MM.1S (cell line): ENCODE results near the gene OSR1.
A peak's percentile ranks its signal among the peaks of the same experiment; 100 is the strongest.

ENCODE experiments used
- DNase-seq: peaks from one replicate; pipeline ENCODE4 v3.0.0-alpha.2; 2015
- H2AFZ ChIP-seq: fragments of 300-600 bp; sonication (generic); 2 replicates; pipeline ENCODE4 v1.6.0; 2016; ENCODE audit warnings: antibody characterized with exemption, low read length
- H3F3A ChIP-seq: fragments of 300-600 bp; sonication (generic); 2 replicates; pipeline ENCODE4 v1.6.1; 2016; ENCODE audit warnings: mild to moderate bottlenecking, antibody characterized with exemption, low read length, moderate library complexity, mixed read lengths; ENCODE audit not compliant: insufficient read depth
- H3K27ac ChIP-seq: fragments of 300-600 bp; sonication (generic); 2 replicates; pipeline ENCODE4 v1.5.1; 2016; ENCODE audit warnings: mild to moderate bottlenecking, low read length
- H3K27me3 ChIP-seq: fragments of 300-600 bp; sonication (generic); replicated peaks from 2 replicates; pipeline ENCODE4 v1.6.0; 2016; ENCODE audit warnings: low read length; ENCODE audit not compliant: insufficient read depth
- H3K36me3 ChIP-seq: fragments of 300-600 bp; sonication (generic); replicated peaks from 2 replicates; pipeline ENCODE4 v1.6.1; 2016; ENCODE audit warnings: mild to moderate bottlenecking, low read length, mixed read lengths; ENCODE audit not compliant: insufficient read depth
- H3K4me1 ChIP-seq: fragments of 300-600 bp; sonication (generic); 2 replicates; pipeline ENCODE4 v1.6.1; 2016; ENCODE audit warnings: low read length, mixed read lengths
- H3K4me2 ChIP-seq: fragments of 300-600 bp; sonication (generic); 2 replicates; pipeline ENCODE4 v1.6.0; 2016; ENCODE audit warnings: low read depth, low read length
- H3K4me3 ChIP-seq: fragments of 300-600 bp; sonication (generic); 2 replicates; pipeline ENCODE4 v1.5.1; 2016; ENCODE audit warnings: low read length, mixed read lengths
- H3K79me2 ChIP-seq: fragments of 300-600 bp; sonication (generic); 2 replicates; pipeline ENCODE4 v1.6.1; 2016; ENCODE audit warnings: mixed run types, low read length, mixed read lengths
- H3K9ac ChIP-seq: fragments of 300-600 bp; sonication (generic); 2 replicates; pipeline ENCODE4 v1.6.1; 2016; ENCODE audit warnings: low read length, mixed read lengths
- H3K9me2 ChIP-seq: fragments of 300-600 bp; sonication (generic); replicated peaks from 2 replicates; pipeline ENCODE4 v1.6.1; 2016; ENCODE audit warnings: mild to moderate bottlenecking, low read length, mixed read lengths; ENCODE audit not compliant: insufficient read depth
- H3K9me3 ChIP-seq: fragments of 300-600 bp; sonication (generic); replicated peaks from 2 replicates; pipeline ENCODE4 v1.6.1; 2016; ENCODE audit warnings: mild to moderate bottlenecking, low read length, mixed read lengths; ENCODE audit not compliant: insufficient read depth
- H4K20me1 ChIP-seq: fragments of 300-600 bp; sonication (generic); 2 replicates; pipeline ENCODE4 v1.6.1; 2016; ENCODE audit warnings: mild to moderate bottlenecking, low read length, moderate library complexity, mixed read lengths; ENCODE audit not compliant: insufficient read depth
- CTCF ChIP-seq: fragments of 300-600 bp; sonication (generic); IDR thresholded peaks from 2 replicates; pipeline ENCODE4 v1.5.1; 2016; ENCODE audit warnings: antibody characterized with exemption, low read length, mixed read lengths
- EZH2 ChIP-seq: fragments of 300-600 bp; sonication (generic); optimal IDR thresholded peaks from 2 replicates; pipeline ENCODE3; 2017; ENCODE audit warnings: low read depth, mild to moderate bottlenecking, antibody characterized with exemption, low read length, mixed read lengths
- EZH2phosphoT487 ChIP-seq: fragments of 300-600 bp; sonication (generic); IDR thresholded peaks from 2 replicates; pipeline ENCODE4 v1.6.1; 2018; ENCODE audit warnings: antibody characterized with exemption, low read length

OSR1 gene

GRCh38 chr2:19364014-19364413 is 5.6 kb upstream of the OSR1 start:
- Histone ChIP-seq H3K4me2 (no peak overlapping the region), H3K9ac (no peak overlapping the region), H3K4me3 (no peak overlapping the region), H3K27me3 (peaks cover 29% of the 10 kb centered on the region), H3K79me2 (no peaks in the 10 kb centered on the region), H3K36me3 (no peaks in the 10 kb centered on the region), H3K4me1 (no peaks in the 10 kb centered on the region), H3F3A (no peaks in the 10 kb centered on the region), H3K27ac (no peak overlapping the region), H2AFZ (no peak overlapping the region), H3K9me2 (no peaks in the 10 kb centered on the region), H3K9me3 (no peaks in the 10 kb centered on the region), H4K20me1 (no peaks in the 10 kb centered on the region)
- DNase-seq, result no peak
- no peak for TF ChIP-seq CTCF
- TF ChIP-seq EZH2phosphoT487, result no peak
- no peak for TF ChIP-seq EZH2

GRCh38 chr2:19363474-19363778 is 5.0 kb upstream of the OSR1 start:
- Histone ChIP-seq H3K4me3 (no peak overlapping the region), H4K20me1 (no peaks in the 10 kb centered on the region), H2AFZ (no peak overlapping the region), H3K9me2 (no peaks in the 10 kb centered on the region), H3K9ac (no peak overlapping the region), H3K79me2 (no peaks in the 10 kb centered on the region), H3K36me3 (no peaks in the 10 kb centered on the region), H3K4me2 (0 out of 2 replicates have a peak overlapping the region, but pooled peaks have one; percentile 67), H3K9me3 (no peaks in the 10 kb centered on the region), H3K27ac (no peak overlapping the region), H3K27me3 (peaks cover 30% of the 10 kb centered on the region), H3K4me1 (no peaks in the 10 kb centered on the region), H3F3A (no peaks in the 10 kb centered on the region)
- TF ChIP-seq CTCF, result no peak
- TF ChIP-seq EZH2phosphoT487, result no peak
- no peak for TF ChIP-seq EZH2
- DNase-seq, result no peak

GRCh38 chr2:19362755-19363473 is 4.5 kb upstream of the OSR1 start:
- no peaks in the 10 kb centered on the region for H3F3A ChIP-seq
- H3K4me3 ChIP-seq, result peak overlapping the region; percentile 42
- no peaks in the 10 kb centered on the region for H3K79me2 ChIP-seq
- H3K9me3 ChIP-seq, result no peaks in the 10 kb centered on the region
- H2AFZ ChIP-seq, result peak overlapping the region; percentile 11; the same call in 1 of the 2 replicates
- TF ChIP-seq CTCF (peak; percentile 43), EZH2 (no peak), EZH2phosphoT487 (no peak)
- no peaks in the 10 kb centered on the region for H3K36me3 ChIP-seq
- peak; percentile 45 for DNase-seq
- no peak overlapping the region for H3K27ac ChIP-seq
- no peak overlapping the region for H3K9ac ChIP-seq
- peaks cover 32% of the 10 kb centered on the region for H3K27me3 ChIP-seq
- no peaks in the 10 kb centered on the region for H3K9me2 ChIP-seq
- no peaks in the 10 kb centered on the region for H3K4me1 ChIP-seq
- H4K20me1 ChIP-seq, result no peaks in the 10 kb centered on the region
- H3K4me2 ChIP-seq, result peak overlapping the region; percentile 67
